B cell (primary cell): Measurements from ENCODE around the gene POM121L2. TPM values are rescaled to one million over a fixed set of nuclear protein-coding genes. Genes with fewer than 3 reads are reported as not detected.

Source experiments
- ATAC-seq: fragments of 200-7000 bp; cut with Tn5 transposase; one replicate; pipeline ENCODE4 v1.10.0; 2021; ENCODE audit warnings: low read depth, mild to moderate bottlenecking, moderate number of reproducible peaks, moderate library complexity
- CTCF ChIA-PET: fragments of 350-600 bp; sonication (Branson Sonifier 250); formaldehyde crosslinking; loops from one replicate; lab custom pipeline; 2021; ENCODE audit warnings: antibody characterized with exemption, inconsistent platforms; lab: Charles Lee
- POLR2A ChIA-PET: fragments of 350-600 bp; sonication (Branson Sonifier 250); formaldehyde crosslinking; loops from one replicate; lab custom pipeline; 2021; ENCODE audit warnings: antibody characterized with exemption; lab: Charles Lee
- DNase-seq: peaks from one replicate; pipeline ENCODE4 v3.0.0; 2013
- H2AFZ ChIP-seq: 2 replicates; pipeline ENCODE4 v1.6.1; 2012; ENCODE audit warnings: mild to moderate bottlenecking, low read depth, low read length; ENCODE audit not compliant: insufficient read depth, poor library complexity, severe bottlenecking
- H3K27ac ChIP-seq, 2 donors: 1 replicate in 1 of 2; 2 replicates in 1 of 2; pipeline ENCODE4 v1.5.1; 2012 to 2013; ENCODE audit warnings: low read length in 2 of 2, mild to moderate bottlenecking in 2 of 2, moderate library complexity in 1 of 2
- H3K27me3 ChIP-seq, 4 experiments: fragments of 200-600 bp in 1 of 4; sonication (generic) in 1 of 4; replicated peaks in 1 of 4; 1 replicate in 2 of 4; 2 replicates in 2 of 4; pipeline versions ENCODE4 v1.6.1 to v1.7.0; 2013 to 2016; ENCODE audit warnings: low read length in 3 of 4, mild to moderate bottlenecking in 2 of 4, mixed read lengths in 1 of 4, moderate library complexity in 1 of 4; ENCODE audit not compliant: insufficient read depth in 4 of 4, control insufficient read depth in 3 of 4; ENCODE audit errors: control extremely low read depth in 1 of 4
- H3K36me3 ChIP-seq, 2 experiments: replicated peaks in 1 of 2; 1 replicate in 1 of 2; 2 replicates in 1 of 2; pipeline versions ENCODE4 v1.6.1 to v1.7.1; 2013; ENCODE audit warnings: low read length in 1 of 2; ENCODE audit not compliant: insufficient read depth in 2 of 2, control insufficient read depth in 1 of 2; ENCODE audit errors: control extremely low read depth in 1 of 2, extremely low read depth in 1 of 2
- H3K4me1 ChIP-seq, 2 donors: fragments of 200-600 bp in 1 of 2; sonication (generic) in 1 of 2; 1 replicate in 1 of 2; 2 replicates in 1 of 2; pipeline versions ENCODE4 v1.5.1 to v1.6.1; 2013 to 2017; ENCODE audit warnings: low read length in 2 of 2; ENCODE audit not compliant: control insufficient read depth in 2 of 2, insufficient read depth in 2 of 2
- H3K4me2 ChIP-seq: replicated peaks from 2 replicates; pipeline ENCODE3; 2012; ENCODE audit warnings: mild to moderate bottlenecking, low read depth, low read length; ENCODE audit not compliant: poor library complexity, severe bottlenecking
- H3K4me3 ChIP-seq, 5 experiments: fragments of 200-600 bp in 1 of 5; sonication (generic) in 1 of 5; 1 replicate in 3 of 5; 2 replicates in 2 of 5; pipeline versions ENCODE4 v1.5.1 to v1.7.0; 2011 to 2016; ENCODE audit warnings: low read length in 4 of 5, mild to moderate bottlenecking in 4 of 5, low read depth in 2 of 5, control low read depth in 1 of 5, moderate library complexity in 1 of 5; ENCODE audit not compliant: insufficient read depth in 1 of 5; ENCODE audit errors: control extremely low read depth in 1 of 5, extremely low read depth in 1 of 5
- H3K79me2 ChIP-seq: fragments of 200-600 bp; sonication (generic); one replicate; pipeline ENCODE4 v1.6.0; 2016; ENCODE audit warnings: low read length; ENCODE audit not compliant: control insufficient read depth, insufficient read depth
- H3K9ac ChIP-seq: fragments of 200-600 bp; sonication (generic); 2 replicates; pipeline ENCODE4 v1.6.1; 2017; ENCODE audit warnings: mild to moderate bottlenecking, low read length, moderate library complexity
- H3K9me3 ChIP-seq, 3 donors: one replicate each; pipeline versions ENCODE4 v1.6.1 to v1.7.1; 2013; ENCODE audit warnings: low read length in 2 of 3; ENCODE audit not compliant: control insufficient read depth in 2 of 3, insufficient read depth in 1 of 3; ENCODE audit errors: control extremely low read depth in 1 of 3
- H4K20me1 ChIP-seq: 2 replicates; pipeline ENCODE4 v1.6.0; 2012; ENCODE audit warnings: mild to moderate bottlenecking, low read length; ENCODE audit not compliant: insufficient read depth, control insufficient read depth, poor library complexity, severe bottlenecking
- H3K27ac Mint-ChIP-seq: one replicate; pipeline ENCODE4 v1.8.0; 2021; ENCODE audit warnings: mixed read lengths
- H3K27me3 Mint-ChIP-seq: one replicate; pipeline ENCODE4 v1.8.0; 2021; ENCODE audit warnings: mixed read lengths
- H3K4me1 Mint-ChIP-seq: one replicate; pipeline ENCODE4 v1.8.0; 2021; ENCODE audit warnings: mixed read lengths
- H3K4me3 Mint-ChIP-seq: one replicate; pipeline ENCODE4 v1.8.0; 2021; ENCODE audit warnings: mixed read lengths
- H3K9me3 Mint-ChIP-seq: one replicate; pipeline ENCODE4 v1.8.0; 2022; ENCODE audit warnings: mixed read lengths; ENCODE audit not compliant: insufficient read depth
- CTCF ChIP-seq: fragments of 200-600 bp; IDR thresholded peaks from one replicate; pipeline ENCODE4 v1.8.0; 2022; ENCODE audit warnings: antibody characterized with exemption, mild to moderate bottlenecking
- EZH2 ChIP-seq: IDR thresholded peaks from 2 replicates; pipeline ENCODE4 v1.6.1; 2012; ENCODE audit warnings: borderline replicate concordance, low read depth, mild to moderate bottlenecking, moderate library complexity, low read length; ENCODE audit not compliant: insufficient read depth, poor library complexity, severe bottlenecking
- WGBS: methylation state at CpG from one replicate; pipeline ENCODE4 v1.1.5; 2013; ENCODE audit warnings: missing lambda C conversion rate; ENCODE audit not compliant: insufficient coverage; 5-methylcytosine and 5-hydroxymethylcytosine counted together
- intact Hi-C: fragments of 100-400 bp; cut with micrococcal nuclease; formaldehyde crosslinking; loops from one replicate; pipeline ENCODE4 v1.10.0; 2022
- polyA plus RNA-seq: library from polyadenylated mRNA; depleted of rRNA; stranded (reverse); fragments of >200 nt; gene quantifications from 2 replicates; pipeline ENCODE4 v1.2.3, GENCODE V29; 2012
- total RNA-seq, 2 donors: library from RNA; stranded (reverse); fragments of 120-200 nt in 1 of 2; gene quantifications; 1 replicate in 1 of 2; 2 replicates in 1 of 2; pipeline versions ENCODE4 v1.2.3 to v1.2.4, GENCODE V29; 2013 to 2022

POM121L2 gene
- total and polyA plus RNA-seq, 2 donors (not counting 1 experiment from before 2014, with no cell fraction given): not detected

- no peak overlapping the region for H3K27ac ChIP-seq
- H3K4me3 ChIP-seq: no peak overlapping the region
- Mint-ChIP-seq H3K4me3 (no peak overlapping the region), H3K4me1 (no peaks in the 10 kb centered on the region), H3K27ac (peak overlapping the region; percentile 10), H3K9me3 (peaks cover 8% of the 10 kb centered on the region), H3K27me3 (peaks cover 82% of the 10 kb centered on the region)
- ATAC-seq (no peak), DNase-seq (no peak)
- H3K9ac ChIP-seq: no peak overlapping the region
- TF ChIP-seq CTCF: no peak
- no peak for TF ChIP-seq EZH2
- H2AFZ ChIP-seq: no peak overlapping the region
- peaks cover 3 to 41% (median 31%) of the 10 kb centered on the region in 3 donors for H3K9me3 ChIP-seq
- POLR2A ChIA-PET: no interaction called here
- CTCF ChIA-PET: interaction anchor here (1.1 kb wide), 1 partner anchor 595 kb away, joined by 3 read pairs; a partner anchor contains a TSS
- no peaks in the 10 kb centered on the region for H3K4me1 ChIP-seq
- H4K20me1 ChIP-seq: no peaks in the 10 kb centered on the region
- peaks cover 2 to 72% (median 67%) of the 10 kb centered on the region in 4 experiments for H3K27me3 ChIP-seq
- H3K79me2 ChIP-seq: no peaks in the 10 kb centered on the region
- WGBS: 11% methylated on average over 11 of the region's 22 CpGs
- no peaks in the 10 kb centered on the region for H3K36me3 ChIP-seq
- intact Hi-C loops: loop anchor here (5.0 to 10.0 kb wide), 3 partner anchors 369 to 1487 kb away; no protein-coding TSS in a partner anchor
- H3K4me2 ChIP-seq: no peak overlapping the region
Measured at GRCh38 chr6:27297857-27298730, 14.0 kb downstream of the POM121L2 start.

- peaks cover 79% of the 10 kb centered on the region for H3K27me3 Mint-ChIP-seq
- no peaks in the 10 kb centered on the region for H3K79me2 ChIP-seq
- no peak overlapping the region for H3K4me3 Mint-ChIP-seq
- WGBS: 43% methylated on average over 2 of the region's 7 CpGs
- no peaks in the 10 kb centered on the region for H3K4me1 Mint-ChIP-seq
- peaks cover 8% of the 10 kb centered on the region for H3K9me3 Mint-ChIP-seq
- H3K9ac ChIP-seq: no peak overlapping the region
- no peak overlapping the region for H3K27ac ChIP-seq
- ChIA-PET CTCF (no interaction called here), POLR2A (no interaction called here)
- no peaks in the 10 kb centered on the region for H3K36me3 ChIP-seq
- H3K4me2 ChIP-seq: no peak overlapping the region
- H3K27me3 ChIP-seq: peaks cover 2 to 71% (median 66%) of the 10 kb centered on the region in 4 experiments
- intact Hi-C loops: loop anchor here (5.0 to 10.0 kb wide), 3 partner anchors 370 to 1487 kb away; no protein-coding TSS in a partner anchor
- H3K4me3 ChIP-seq: no peak overlapping the region
- TF ChIP-seq CTCF (no peak), EZH2 (no peak)
- H2AFZ ChIP-seq: no peak overlapping the region
- H3K9me3 ChIP-seq: peaks cover 3 to 43% (median 29%) of the 10 kb centered on the region in 3 donors
- ATAC-seq (no peak), DNase-seq (no peak)
- H3K4me1 ChIP-seq: no peaks in the 10 kb centered on the region
- no peaks in the 10 kb centered on the region for H4K20me1 ChIP-seq
- H3K27ac Mint-ChIP-seq: peak overlapping the region; percentile 10
Measured at GRCh38 chr6:27297484-27297856, 14.6 kb downstream of the POM121L2 start.
